Activated CD8-positive, alpha-beta memory T cell treated with anti-CD3 and anti-CD28 coated beads for 1 hour (primary cell): ENCODE results near the gene GALNT17.
"Not testable (repeated sequence)": the region's sequence is repeated elsewhere in the genome, so short reads cannot be mapped to it uniquely, and the experiment has no call there.

Experiments
- DNase-seq, 2 donors: peaks; one replicate each; pipeline ENCODE4 v3.0.0-alpha.2; 2020; ENCODE audit warnings: low read depth in 1 of 2; ENCODE audit errors: extremely low read depth in 1 of 2

Gene GALNT17

GRCh38 chr7:71229148-71229547 is 97.2 kb downstream of the GALNT17 start:
- no peak for DNase-seq

GRCh38 chr7:71229699-71230098 is 97.8 kb downstream of the GALNT17 start:
- DNase-seq: no peak

GRCh38 chr7:71235253-71235652 is 103.3 kb downstream of the GALNT17 start:
- no peak for DNase-seq

- DNase-seq: no peak
These were observed 104.5 kb downstream of the GALNT17 start for GRCh38 chr7:71236230-71237105.

GRCh38 chr7:71237945-71238344 is 106.0 kb downstream of the GALNT17 start:
- DNase-seq: no peak

- no peak for DNase-seq
These were observed 106.8 kb downstream of the GALNT17 start for GRCh38 chr7:71238581-71239295.

- no peak for DNase-seq
These were observed 107.8 kb downstream of the GALNT17 start for GRCh38 chr7:71239586-71240268.

- DNase-seq: no peak
These were observed 111.9 kb downstream of the GALNT17 start for GRCh38 chr7:71243736-71244410.

- no peak for DNase-seq
These were observed 113.1 kb downstream of the GALNT17 start for GRCh38 chr7:71245038-71245437.

GRCh38 chr7:71251706-71252105 is 119.8 kb downstream of the GALNT17 start:
- no peak for DNase-seq

- DNase-seq: no peak
These were observed 122.8 kb downstream of the GALNT17 start for GRCh38 chr7:71254751-71255150.

- no peak for DNase-seq
These were observed 123.7 kb downstream of the GALNT17 start for GRCh38 chr7:71255537-71256178.

GRCh38 chr7:71261066-71261465 is 129.1 kb downstream of the GALNT17 start:
- no peak for DNase-seq

GRCh38 chr7:71262834-71263233 is 130.9 kb downstream of the GALNT17 start:
- DNase-seq: not testable (repeated sequence)

GRCh38 chr7:71264005-71264404 is 132.1 kb downstream of the GALNT17 start:
- no peak for DNase-seq

- no peak for DNase-seq
These were observed 135.0 kb downstream of the GALNT17 start for GRCh38 chr7:71266912-71267311.

- DNase-seq: no peak
These were observed 136.0 kb downstream of the GALNT17 start for GRCh38 chr7:71267734-71268469.

GRCh38 chr7:71270558-71270957 is 138.6 kb downstream of the GALNT17 start:
- no peak for DNase-seq

- DNase-seq: no peak
These were observed 139.3 kb downstream of the GALNT17 start for GRCh38 chr7:71271203-71271602.
